GM23248 (cell line): ENCODE data around the gene CNTN1.

Source experiments
- EZH2 ChIP-seq: fragments of 200-600 bp; sonication (generic); IDR thresholded peaks from 2 replicates; pipeline ENCODE4 v1.6.1; 2018; ENCODE audit warnings: antibody characterized with exemption, mild to moderate bottlenecking; ENCODE audit not compliant: insufficient read depth, poor library complexity, severe bottlenecking
- EZH2phosphoT487 ChIP-seq: fragments of 200-600 bp; sonication (generic); IDR thresholded peaks from 2 replicates; pipeline ENCODE4 v1.6.1; 2018; ENCODE audit warnings: antibody characterized with exemption, moderate library complexity, mild to moderate bottlenecking, low read depth; ENCODE audit not compliant: insufficient read depth

GRCh38 chr12:40646911-40647310 is 45.3 kb upstream of the CNTN1 start:
- TF ChIP-seq EZH2 (no peak), EZH2phosphoT487 (no peak)
